GM23338 (cell line): ENCODE data around the gene SBF1.

Experiments
- CREB1 ChIP-seq: fragments of 250-450 bp; sonication (Bioruptor Pico); IDR thresholded peaks from 2 replicates; pipeline ENCODE4 v1.5.0; 2020; ENCODE audit warnings: low read depth, mild to moderate bottlenecking, moderate library complexity
- EZH2 ChIP-seq: fragments of 200-600 bp; sonication (generic); IDR thresholded peaks from one replicate; pipeline ENCODE4 v1.8.0; 2017; ENCODE audit warnings: antibody characterized with exemption, mild to moderate bottlenecking, low read depth; ENCODE audit not compliant: unreplicated experiment
- EZH2phosphoT487 ChIP-seq: fragments of 200-600 bp; sonication (generic); IDR thresholded peaks from one replicate; pipeline ENCODE4 v1.8.1; 2018; ENCODE audit warnings: antibody characterized with exemption; ENCODE audit not compliant: unreplicated experiment
- JUNB ChIP-seq: IDR thresholded peaks from one replicate; pipeline ENCODE4 v1.6.1; 2016; ENCODE audit warnings: antibody characterized with exemption; ENCODE audit not compliant: unreplicated experiment
- POLR2AphosphoS5 ChIP-seq: IDR thresholded peaks from 2 replicates; pipeline ENCODE4 v1.6.1; 2016; ENCODE audit warnings: antibody characterized with exemption, low read depth
- STAT1 ChIP-seq: IDR thresholded peaks from one replicate; pipeline ENCODE4 v1.6.1; 2016; ENCODE audit warnings: antibody characterized with exemption; ENCODE audit not compliant: unreplicated experiment
- ZNF114 ChIP-seq: fragments of 250-450 bp; sonication (Bioruptor Pico); IDR thresholded peaks from 2 replicates; pipeline ENCODE4 v1.5.0; 2020; ENCODE audit warnings: mild to moderate bottlenecking, moderate library complexity
- ZNF331 ChIP-seq: fragments of 250-450 bp; sonication (Bioruptor Pico); IDR thresholded peaks from 2 replicates; pipeline ENCODE4 v1.5.0; 2020; ENCODE audit warnings: low read depth, mild to moderate bottlenecking, moderate library complexity
- ZNF462 ChIP-seq: fragments of 250-450 bp; sonication (Bioruptor Pico); IDR thresholded peaks from 2 replicates; pipeline ENCODE4 v1.5.0; 2020; ENCODE audit warnings: mild to moderate bottlenecking, moderate library complexity
- TF ChIP-seq, protein P1 (sequence below), 2 experiments: fragments of 200-600 bp in 1 of 2; sonication (generic) in 1 of 2; conservative IDR thresholded peaks; 2 replicates each; pipeline versions ENCODE4 v1.5.1 to v1.6.1; 2016 to 2017; ENCODE audit warnings: antibody characterized with exemption in 2 of 2, low read depth in 2 of 2, mild to moderate bottlenecking in 2 of 2, moderate library complexity in 1 of 2
- TF ChIP-seq, protein P2 (sequence below): IDR thresholded peaks from one replicate; pipeline ENCODE4 v1.6.1; 2018; ENCODE audit warnings: antibody characterized with exemption; ENCODE audit not compliant: unreplicated experiment
- TF ChIP-seq, protein P3 (sequence below): IDR thresholded peaks from 2 replicates; pipeline ENCODE4 v1.6.1; 2016; ENCODE audit warnings: antibody characterized with exemption

- TF ChIP-seq EZH2phosphoT487, result no peak
- no peak for TF ChIP-seq EZH2
- TF ChIP-seq, protein P1, sequence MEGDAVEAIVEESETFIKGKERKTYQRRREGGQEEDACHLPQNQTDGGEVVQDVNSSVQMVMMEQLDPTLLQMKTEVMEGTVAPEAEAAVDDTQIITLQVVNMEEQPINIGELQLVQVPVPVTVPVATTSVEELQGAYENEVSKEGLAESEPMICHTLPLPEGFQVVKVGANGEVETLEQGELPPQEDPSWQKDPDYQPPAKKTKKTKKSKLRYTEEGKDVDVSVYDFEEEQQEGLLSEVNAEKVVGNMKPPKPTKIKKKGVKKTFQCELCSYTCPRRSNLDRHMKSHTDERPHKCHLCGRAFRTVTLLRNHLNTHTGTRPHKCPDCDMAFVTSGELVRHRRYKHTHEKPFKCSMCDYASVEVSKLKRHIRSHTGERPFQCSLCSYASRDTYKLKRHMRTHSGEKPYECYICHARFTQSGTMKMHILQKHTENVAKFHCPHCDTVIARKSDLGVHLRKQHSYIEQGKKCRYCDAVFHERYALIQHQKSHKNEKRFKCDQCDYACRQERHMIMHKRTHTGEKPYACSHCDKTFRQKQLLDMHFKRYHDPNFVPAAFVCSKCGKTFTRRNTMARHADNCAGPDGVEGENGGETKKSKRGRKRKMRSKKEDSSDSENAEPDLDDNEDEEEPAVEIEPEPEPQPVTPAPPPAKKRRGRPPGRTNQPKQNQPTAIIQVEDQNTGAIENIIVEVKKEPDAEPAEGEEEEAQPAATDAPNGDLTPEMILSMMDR (conservative IDR thresholded peaks at IDR 0.05; ENCODE audit: low read depth in 2 of 2), result no peak
- TF ChIP-seq CREB1 (CRISPR knock-in tag), result no peak
- TF ChIP-seq, protein P2, sequence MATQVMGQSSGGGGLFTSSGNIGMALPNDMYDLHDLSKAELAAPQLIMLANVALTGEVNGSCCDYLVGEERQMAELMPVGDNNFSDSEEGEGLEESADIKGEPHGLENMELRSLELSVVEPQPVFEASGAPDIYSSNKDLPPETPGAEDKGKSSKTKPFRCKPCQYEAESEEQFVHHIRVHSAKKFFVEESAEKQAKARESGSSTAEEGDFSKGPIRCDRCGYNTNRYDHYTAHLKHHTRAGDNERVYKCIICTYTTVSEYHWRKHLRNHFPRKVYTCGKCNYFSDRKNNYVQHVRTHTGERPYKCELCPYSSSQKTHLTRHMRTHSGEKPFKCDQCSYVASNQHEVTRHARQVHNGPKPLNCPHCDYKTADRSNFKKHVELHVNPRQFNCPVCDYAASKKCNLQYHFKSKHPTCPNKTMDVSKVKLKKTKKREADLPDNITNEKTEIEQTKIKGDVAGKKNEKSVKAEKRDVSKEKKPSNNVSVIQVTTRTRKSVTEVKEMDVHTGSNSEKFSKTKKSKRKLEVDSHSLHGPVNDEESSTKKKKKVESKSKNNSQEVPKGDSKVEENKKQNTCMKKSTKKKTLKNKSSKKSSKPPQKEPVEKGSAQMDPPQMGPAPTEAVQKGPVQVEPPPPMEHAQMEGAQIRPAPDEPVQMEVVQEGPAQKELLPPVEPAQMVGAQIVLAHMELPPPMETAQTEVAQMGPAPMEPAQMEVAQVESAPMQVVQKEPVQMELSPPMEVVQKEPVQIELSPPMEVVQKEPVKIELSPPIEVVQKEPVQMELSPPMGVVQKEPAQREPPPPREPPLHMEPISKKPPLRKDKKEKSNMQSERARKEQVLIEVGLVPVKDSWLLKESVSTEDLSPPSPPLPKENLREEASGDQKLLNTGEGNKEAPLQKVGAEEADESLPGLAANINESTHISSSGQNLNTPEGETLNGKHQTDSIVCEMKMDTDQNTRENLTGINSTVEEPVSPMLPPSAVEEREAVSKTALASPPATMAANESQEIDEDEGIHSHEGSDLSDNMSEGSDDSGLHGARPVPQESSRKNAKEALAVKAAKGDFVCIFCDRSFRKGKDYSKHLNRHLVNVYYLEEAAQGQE, result no peak
- TF ChIP-seq JUNB, result no peak
- TF ChIP-seq POLR2AphosphoS5, result no peak
- no peak for TF ChIP-seq ZNF462 (CRISPR knock-in tag)
- TF ChIP-seq, protein P3, sequence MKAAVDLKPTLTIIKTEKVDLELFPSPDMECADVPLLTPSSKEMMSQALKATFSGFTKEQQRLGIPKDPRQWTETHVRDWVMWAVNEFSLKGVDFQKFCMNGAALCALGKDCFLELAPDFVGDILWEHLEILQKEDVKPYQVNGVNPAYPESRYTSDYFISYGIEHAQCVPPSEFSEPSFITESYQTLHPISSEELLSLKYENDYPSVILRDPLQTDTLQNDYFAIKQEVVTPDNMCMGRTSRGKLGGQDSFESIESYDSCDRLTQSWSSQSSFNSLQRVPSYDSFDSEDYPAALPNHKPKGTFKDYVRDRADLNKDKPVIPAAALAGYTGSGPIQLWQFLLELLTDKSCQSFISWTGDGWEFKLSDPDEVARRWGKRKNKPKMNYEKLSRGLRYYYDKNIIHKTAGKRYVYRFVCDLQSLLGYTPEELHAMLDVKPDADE, result no peak
- TF ChIP-seq ZNF331 (CRISPR knock-in tag), result no peak
- TF ChIP-seq STAT1, result no peak
- no peak for TF ChIP-seq ZNF114 (CRISPR knock-in tag)
Observed at GRCh38 chr22:50439314-50439870, 35.4 kb downstream of the SBF1 start.
